Osteoblast (primary cell): Measurements from ENCODE around the gene MLIP. TPM values are rescaled to one million over a fixed set of nuclear protein-coding genes. Genes with fewer than 3 reads are reported as not detected.

Experiments used
- DNase-seq: peaks from one replicate; pipeline ENCODE4 v3.0.0; 2011; ENCODE audit warnings: low spot score, mixed read lengths; ENCODE audit not compliant: insufficient read length; ENCODE audit errors: missing footprints
- H2AFZ ChIP-seq: 2 replicates; pipeline ENCODE4 v1.6.0; 2011; ENCODE audit warnings: mild to moderate bottlenecking, low read length
- H3K27ac ChIP-seq: 2 replicates; pipeline ENCODE4 v1.5.1; 2011; ENCODE audit warnings: mild to moderate bottlenecking, low read depth, low read length, moderate library complexity
- H3K27me3 ChIP-seq: 2 replicates; pipeline ENCODE4 v1.6.0; 2012; ENCODE audit warnings: mild to moderate bottlenecking, control low read depth, inconsistent platforms, low read length, moderate library complexity; ENCODE audit not compliant: insufficient read depth
- H3K36me3 ChIP-seq: 2 replicates; pipeline ENCODE4 v1.5.1; 2011; ENCODE audit warnings: mild to moderate bottlenecking, low read length, control low read depth, moderate library complexity; ENCODE audit not compliant: insufficient read depth
- H3K4me1 ChIP-seq: 2 replicates; pipeline ENCODE4 v1.5.1; 2011; ENCODE audit warnings: mild to moderate bottlenecking, low read length, control low read depth, moderate library complexity; ENCODE audit not compliant: insufficient read depth
- H3K4me2 ChIP-seq: 2 replicates; pipeline ENCODE4 v1.6.0; 2011; ENCODE audit warnings: mild to moderate bottlenecking, low read length; ENCODE audit not compliant: insufficient read depth
- H3K4me3 ChIP-seq: fragments of 200-600 bp; sonication (generic); 3 replicates; pipeline ENCODE4 v1.5.1; 2012; ENCODE audit warnings: mild to moderate bottlenecking, low read length, inconsistent platforms; ENCODE audit not compliant: insufficient read depth
- H3K79me2 ChIP-seq: 2 replicates; pipeline ENCODE4 v1.6.0; 2012; ENCODE audit warnings: mild to moderate bottlenecking, low read length, control low read depth, inconsistent platforms; ENCODE audit not compliant: insufficient read depth
- H3K9me3 ChIP-seq: 2 replicates; pipeline ENCODE4 v1.5.1; 2011; ENCODE audit warnings: low read depth, low read length, control low read depth
- H4K20me1 ChIP-seq: 2 replicates; pipeline ENCODE4 v1.6.0; 2012; ENCODE audit warnings: mild to moderate bottlenecking, low read length, control low read depth; ENCODE audit not compliant: insufficient read depth
- total RNA-seq: library from RNA; depleted of rRNA; stranded (reverse); fragments of >200 nt; gene quantifications from 2 replicates; pipeline ENCODE4 v1.2.3, GENCODE V29; 2012
- TF ChIP-seq, protein P1 (sequence below): IDR thresholded peaks from 2 replicates; pipeline ENCODE4 v1.5.1; 2011; ENCODE audit warnings: mild to moderate bottlenecking, low read depth, low read length, moderate library complexity; ENCODE audit errors: extremely low read depth

MLIP gene
- total RNA-seq, 1 donor: 0.36 TPM

DNA sequence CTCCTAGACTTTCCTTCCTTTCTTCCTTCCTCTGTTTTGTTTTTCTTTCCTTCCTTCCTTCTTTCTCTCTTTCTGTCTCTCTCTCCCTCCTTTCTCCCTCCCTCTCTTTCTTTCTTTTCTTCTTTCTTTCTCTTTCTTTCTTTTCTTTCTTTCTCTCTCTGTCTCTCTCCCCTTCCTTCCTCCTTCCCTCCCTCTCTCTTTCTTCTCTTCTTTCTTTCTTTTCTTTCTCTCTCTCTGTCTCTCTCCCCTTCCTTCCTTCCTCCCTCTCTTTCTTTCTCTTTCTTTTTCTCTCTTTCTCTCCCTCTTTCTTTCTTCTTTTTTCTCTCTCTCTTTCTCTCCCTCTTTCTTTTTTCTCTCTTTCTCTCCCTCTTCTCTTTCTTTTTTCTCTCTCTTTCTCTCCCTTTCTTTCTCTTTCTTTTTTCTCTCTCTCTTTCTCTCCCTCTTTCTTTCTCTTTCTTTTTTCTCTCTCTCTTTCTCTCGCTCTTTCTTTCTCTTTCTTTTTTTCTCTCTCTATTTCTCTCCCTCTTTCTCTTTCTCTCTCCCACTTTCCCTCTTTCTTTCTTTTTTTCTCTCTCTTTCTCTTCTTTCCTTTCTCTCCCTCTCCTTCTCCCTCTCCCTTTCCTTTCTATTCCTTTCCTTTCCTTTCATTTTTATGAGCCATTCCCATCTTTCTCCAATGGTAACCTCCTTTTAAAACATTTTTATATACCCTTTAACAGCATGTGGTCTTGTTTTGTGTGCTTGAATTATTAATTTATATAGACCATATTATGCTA is 199.3 kb downstream of the MLIP start:
- H3K79me2 ChIP-seq: no peaks in the 10 kb centered on the region
- H4K20me1 ChIP-seq: no peaks in the 10 kb centered on the region
- H3K27me3 ChIP-seq: no peaks in the 10 kb centered on the region
- no peaks in the 10 kb centered on the region for H3K36me3 ChIP-seq
- H3K9me3 ChIP-seq: no peaks in the 10 kb centered on the region
- no peak overlapping the region for H3K27ac ChIP-seq
- no peak overlapping the region for H3K4me2 ChIP-seq
- H3K4me3 ChIP-seq: no peak overlapping the region
- TF ChIP-seq, protein P1, sequence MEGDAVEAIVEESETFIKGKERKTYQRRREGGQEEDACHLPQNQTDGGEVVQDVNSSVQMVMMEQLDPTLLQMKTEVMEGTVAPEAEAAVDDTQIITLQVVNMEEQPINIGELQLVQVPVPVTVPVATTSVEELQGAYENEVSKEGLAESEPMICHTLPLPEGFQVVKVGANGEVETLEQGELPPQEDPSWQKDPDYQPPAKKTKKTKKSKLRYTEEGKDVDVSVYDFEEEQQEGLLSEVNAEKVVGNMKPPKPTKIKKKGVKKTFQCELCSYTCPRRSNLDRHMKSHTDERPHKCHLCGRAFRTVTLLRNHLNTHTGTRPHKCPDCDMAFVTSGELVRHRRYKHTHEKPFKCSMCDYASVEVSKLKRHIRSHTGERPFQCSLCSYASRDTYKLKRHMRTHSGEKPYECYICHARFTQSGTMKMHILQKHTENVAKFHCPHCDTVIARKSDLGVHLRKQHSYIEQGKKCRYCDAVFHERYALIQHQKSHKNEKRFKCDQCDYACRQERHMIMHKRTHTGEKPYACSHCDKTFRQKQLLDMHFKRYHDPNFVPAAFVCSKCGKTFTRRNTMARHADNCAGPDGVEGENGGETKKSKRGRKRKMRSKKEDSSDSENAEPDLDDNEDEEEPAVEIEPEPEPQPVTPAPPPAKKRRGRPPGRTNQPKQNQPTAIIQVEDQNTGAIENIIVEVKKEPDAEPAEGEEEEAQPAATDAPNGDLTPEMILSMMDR: no peak
- no peaks in the 10 kb centered on the region for H3K4me1 ChIP-seq
- DNase-seq: no peak
- H2AFZ ChIP-seq: no peak overlapping the region

- H3K4me2 ChIP-seq: no peak overlapping the region
- H2AFZ ChIP-seq: no peak overlapping the region
- no peak overlapping the region for H3K27ac ChIP-seq
- H3K9me3 ChIP-seq: no peaks in the 10 kb centered on the region
- no peaks in the 10 kb centered on the region for H3K4me1 ChIP-seq
- TF ChIP-seq, protein P1: no peak
- no peaks in the 10 kb centered on the region for H3K36me3 ChIP-seq
- DNase-seq: no peak
- H3K27me3 ChIP-seq: no peaks in the 10 kb centered on the region
- H4K20me1 ChIP-seq: no peaks in the 10 kb centered on the region
- H3K4me3 ChIP-seq: no peak overlapping the region
- no peaks in the 10 kb centered on the region for H3K79me2 ChIP-seq
Observed at GRCh38 chr6:54315656-54316055, 204.4 kb downstream of the MLIP start.

Other genes with a start within 250 kb of the MLIP start
- gene TINAG, start 197.0 kb downstream of the MLIP start, total RNA-seq: not detected in 2 replicates